SK-N-DZ (cell line): Measurements from ENCODE around the gene LDLR. TPM values are rescaled to one million over a fixed set of nuclear protein-coding genes. Genes with fewer than 3 reads are reported as not detected.

Experiments
- DNase-seq: peaks from one replicate; pipeline ENCODE4 v3.0.0-alpha.2; 2015; ENCODE audit warnings: low spot score
- polyA plus RNA-seq, 2 experiments: library from polyadenylated mRNA; depleted of rRNA; stranded (reverse); fragments of >200 nt; gene quantifications; 2 replicates each; pipeline ENCODE4 v1.2.3, GENCODE V29; 2014

The LDLR gene
- polyA plus RNA-seq (2014; cell fraction: cytosol; rRNA removed), result 23.7 and 27.5 TPM in 2 replicates
- polyA plus RNA-seq (2014; cell fraction: nucleus; rRNA removed), result 14.4 and 19.8 TPM in 2 replicates

DNA sequence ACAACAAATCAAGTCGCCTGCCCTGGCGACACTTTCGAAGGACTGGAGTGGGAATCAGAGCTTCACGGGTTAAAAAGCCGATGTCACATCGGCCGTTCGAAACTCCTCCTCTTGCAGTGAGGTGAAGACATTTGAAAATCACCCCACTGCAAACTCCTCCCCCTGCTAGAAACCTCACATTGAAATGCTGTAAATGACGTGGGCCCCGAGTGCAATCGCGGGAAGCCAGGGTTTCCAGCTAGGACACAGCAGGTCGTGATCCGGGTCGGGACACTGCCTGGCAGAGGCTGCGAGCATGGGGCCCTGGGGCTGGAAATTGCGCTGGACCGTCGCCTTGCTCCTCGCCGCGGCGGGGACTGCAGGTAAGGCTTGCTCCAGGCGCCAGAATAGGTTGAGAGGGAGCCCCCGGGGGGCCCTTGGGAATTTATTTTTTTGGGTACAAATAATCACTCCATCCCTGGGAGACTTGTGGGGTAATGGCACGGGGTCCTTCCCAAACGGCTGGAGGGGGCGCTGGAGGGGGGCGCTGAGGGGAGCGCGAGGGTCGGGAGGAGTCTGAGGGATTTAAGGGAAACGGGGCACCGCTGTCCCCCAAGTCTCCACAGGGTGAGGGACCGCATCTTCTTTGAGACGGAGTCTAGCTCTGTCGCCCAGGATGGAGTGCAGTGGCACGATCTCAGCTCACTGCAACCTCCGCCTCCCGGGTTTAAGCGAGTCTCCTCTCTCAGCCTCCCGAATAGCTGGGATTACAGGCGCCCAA, at the start of gene LDLR:
Gene LDLR (plus strand): TSS at position 210 of the 760 bp plus-strand sequence. CDS start 86 bp downstream, at position 296.
- DNase-seq, result peak; percentile 94

DNA sequence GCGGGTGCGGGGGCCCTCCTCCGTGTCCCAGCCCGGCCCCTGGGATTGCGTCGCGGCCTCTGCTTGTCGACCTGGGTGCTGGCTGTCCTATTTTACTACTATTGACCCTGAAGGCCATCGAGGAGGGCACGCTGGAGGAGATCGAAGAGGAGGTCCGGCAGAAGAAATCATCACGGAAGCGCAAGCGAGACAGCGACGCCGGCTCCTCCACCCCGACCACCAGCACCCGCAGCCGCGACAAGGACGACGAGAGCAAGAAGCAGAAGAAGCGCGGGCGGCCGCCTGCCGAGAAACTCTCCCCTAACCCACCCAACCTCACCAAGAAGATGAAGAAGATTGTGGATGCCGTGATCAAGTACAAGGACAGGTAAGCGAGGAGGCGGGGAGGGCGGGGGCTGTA, 48.1 kb upstream of the LDLR start:
- DNase-seq, result no peak

DNA sequence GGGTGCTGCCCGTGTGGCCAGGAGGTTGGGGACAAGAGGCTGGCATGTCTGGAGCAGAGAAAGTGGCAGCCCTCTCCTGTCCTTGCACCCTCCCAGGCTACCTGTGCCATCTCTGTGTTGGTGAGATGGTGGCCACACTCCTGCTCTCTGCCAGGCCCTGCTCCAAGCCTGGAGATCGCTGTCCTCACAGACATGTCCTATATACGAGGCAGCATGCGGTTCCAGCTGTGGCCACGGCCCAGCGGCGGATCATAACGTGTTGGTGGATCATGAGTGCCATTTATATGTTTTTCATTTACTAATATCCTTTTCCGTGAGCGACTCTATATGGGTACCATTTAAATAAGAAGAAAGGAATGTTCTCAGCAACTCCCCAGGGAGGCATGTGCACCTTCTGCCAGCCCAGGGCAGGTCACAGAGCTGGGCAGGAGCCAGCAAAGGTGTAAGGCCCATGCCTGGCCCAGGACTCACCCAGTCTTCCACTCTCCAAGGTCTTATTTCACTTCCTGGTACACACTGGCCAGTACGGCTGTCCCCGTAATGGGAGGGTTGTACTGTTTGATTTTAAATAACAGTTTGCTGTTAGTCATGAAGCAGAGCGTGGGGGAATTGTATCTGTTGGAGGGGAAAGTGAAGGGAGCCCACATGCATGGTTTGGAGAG, 47.2 kb upstream of the LDLR start:
- DNase-seq, result no peak

DNA sequence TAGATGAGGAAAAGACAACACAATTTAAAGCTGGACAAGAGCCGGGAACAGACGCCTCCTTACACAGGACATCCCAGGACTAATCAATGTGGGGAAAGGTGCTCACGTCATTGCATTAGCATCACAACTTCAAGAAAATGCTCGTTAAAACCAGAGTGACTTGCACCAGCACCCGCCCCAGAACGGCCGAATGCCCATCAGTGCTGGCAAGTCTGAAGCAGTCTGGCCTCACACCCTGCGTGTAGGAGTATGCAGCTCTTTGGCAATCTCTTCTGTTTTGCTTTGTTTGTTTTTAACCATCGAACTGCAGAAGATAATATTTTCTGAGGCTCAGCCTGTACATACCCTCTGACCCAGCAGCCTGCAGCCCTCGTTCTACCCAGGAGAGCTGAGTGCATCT, 44.8 kb upstream of the LDLR start:
- DNase-seq, result no peak

DNA sequence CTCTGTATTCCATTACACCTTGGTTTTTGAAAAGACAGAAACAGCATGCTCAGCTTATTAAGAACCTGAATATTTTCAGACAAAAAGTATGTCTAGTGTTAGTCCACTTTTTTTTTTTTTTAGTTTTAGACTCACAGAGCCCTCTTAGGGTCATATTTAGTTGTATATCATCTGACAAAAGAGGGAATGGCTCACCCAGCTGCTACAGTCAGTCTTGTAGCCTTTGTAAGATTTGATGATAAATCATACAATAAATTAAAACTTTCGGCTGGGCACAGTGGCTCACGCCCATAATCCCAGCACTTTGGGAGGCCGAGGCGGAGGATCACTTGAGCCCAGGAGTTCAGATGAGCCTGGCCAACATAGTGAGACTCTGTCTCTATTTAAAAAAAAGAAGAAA, 43.7 kb upstream of the LDLR start:
- no peak for DNase-seq

DNA sequence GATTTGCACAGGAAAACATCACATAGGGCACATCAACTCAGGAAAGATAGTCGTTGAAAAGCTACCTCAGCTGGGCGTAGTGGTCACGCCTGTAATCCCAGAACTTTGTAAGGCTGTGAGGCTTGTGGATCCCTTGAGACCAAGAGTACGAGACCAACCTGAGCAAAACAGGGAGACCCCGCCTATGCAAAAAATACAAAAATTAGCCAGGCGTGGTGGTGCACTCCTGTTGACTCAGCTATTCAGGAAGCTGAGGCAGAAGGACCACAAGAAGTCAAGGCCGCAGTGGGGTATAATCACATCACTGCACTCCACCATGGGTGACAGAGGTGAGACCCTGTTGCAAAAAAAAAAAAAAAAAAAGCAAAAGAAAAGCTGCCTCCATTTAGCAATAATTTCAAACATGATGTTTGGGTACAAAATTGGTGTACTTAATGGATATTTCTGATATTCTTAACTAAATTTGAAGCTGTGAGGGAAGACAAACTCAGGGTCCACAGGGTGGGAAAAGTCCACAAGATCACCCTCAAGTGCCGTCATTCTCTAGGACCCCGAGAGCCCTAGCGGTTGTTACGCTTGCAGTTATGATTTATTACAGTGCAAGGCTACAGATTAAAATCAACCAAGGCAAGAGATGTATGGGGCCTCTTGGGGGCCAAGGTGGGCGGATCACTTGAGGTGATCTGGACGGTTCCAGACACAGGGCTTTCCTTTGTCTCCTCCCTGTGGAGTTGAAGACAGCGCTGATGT, 42.5 kb upstream of the LDLR start:
- peak; percentile 19 for DNase-seq

DNA sequence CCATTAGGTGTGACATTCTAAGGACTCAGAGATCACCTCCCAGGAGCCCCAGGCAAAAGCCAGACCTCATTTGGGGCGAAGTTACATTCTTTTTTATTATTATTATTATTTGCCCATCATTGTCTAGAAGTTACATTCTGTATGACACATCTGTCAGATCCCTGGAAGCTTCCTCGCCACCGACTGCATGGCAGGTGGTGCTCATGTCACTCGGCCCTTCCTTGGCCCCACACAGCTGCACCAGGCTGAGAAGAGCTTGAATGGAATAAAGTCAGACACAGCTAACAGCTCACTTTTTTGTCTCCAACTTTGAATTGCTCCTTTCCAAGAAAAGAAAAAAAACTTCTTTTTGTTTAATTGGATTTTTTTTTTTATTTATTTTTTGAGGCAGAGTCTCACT, 41.4 kb upstream of the LDLR start:
- no peak for DNase-seq

DNA sequence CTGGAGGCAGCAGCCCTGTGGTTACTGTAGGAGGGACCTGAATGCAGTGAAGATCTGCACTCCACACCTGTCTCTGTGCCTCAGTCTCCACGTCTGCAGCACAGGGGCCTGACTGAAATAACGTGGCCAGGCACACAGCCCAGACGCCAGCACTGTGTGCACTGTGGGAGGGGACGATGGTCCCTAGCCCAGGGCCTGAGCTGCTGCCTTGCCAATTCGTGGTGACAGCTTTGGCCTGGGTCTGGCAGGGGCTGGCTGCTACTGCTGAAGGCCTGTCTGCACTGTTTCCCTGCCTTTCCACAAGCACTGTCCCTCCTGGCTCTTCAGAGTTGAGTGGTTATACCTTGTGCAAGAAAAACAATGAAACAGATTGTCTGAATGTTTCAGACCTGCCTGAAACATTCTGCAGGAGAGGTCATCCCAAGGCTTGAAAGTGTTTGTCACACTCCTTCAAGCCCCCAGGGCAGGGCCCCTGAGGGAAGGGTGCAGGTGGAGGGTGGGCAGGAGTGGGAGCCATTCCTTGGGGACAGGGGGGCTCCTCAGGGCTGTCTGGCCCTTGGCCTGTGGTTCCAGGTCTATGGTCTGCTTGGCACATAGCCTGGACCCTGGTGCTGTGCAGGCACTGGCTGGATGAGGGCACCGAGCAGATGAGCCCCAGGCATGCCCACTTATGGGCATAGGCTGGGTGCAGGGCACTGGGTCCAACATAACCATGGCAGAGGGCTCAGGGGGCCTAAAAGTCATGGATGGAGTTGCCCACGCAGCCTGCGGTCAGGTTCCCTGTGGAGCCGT, 38.7 kb upstream of the LDLR start:
- no peak for DNase-seq

DNA sequence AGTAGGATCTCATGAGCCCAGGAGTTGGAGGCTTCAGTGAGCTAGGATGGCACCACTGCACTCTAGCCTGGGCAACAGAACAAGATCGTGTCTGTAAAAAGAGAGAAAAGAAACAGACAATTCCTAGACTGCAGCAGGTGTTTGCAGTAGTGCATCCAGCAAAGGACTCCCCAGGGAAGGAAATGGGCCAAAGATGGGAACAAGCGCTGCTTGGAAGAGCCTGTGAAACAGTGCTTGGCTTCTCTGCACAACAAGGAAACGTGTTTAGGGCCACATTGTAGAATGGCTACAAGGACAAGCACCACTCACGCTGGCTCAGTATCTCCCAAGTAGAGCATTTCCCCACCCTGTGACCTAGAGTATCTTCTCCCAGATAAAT, 35.5 kb upstream of the LDLR start:
- DNase-seq, result no peak

DNA sequence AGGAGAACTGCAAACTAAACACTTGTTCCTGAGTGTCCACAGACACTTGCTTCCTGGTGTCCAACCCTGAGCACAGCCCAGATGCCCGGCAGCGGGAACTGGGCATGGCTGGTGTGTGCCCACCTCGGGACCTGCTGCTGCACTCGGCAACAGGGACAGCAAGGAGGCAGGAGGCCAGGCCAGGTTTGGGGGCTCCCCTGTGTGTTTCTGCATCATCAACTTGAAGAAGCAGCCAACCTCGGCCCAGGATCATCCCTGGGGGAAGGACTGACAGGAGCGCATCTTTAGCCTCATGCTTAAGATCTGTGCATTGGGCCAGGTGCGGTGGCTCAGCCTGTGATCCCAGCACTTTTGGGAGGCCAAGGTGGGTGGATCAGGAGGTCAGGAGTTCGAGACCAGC, 35.1 kb upstream of the LDLR start:
- DNase-seq, result no peak

DNA sequence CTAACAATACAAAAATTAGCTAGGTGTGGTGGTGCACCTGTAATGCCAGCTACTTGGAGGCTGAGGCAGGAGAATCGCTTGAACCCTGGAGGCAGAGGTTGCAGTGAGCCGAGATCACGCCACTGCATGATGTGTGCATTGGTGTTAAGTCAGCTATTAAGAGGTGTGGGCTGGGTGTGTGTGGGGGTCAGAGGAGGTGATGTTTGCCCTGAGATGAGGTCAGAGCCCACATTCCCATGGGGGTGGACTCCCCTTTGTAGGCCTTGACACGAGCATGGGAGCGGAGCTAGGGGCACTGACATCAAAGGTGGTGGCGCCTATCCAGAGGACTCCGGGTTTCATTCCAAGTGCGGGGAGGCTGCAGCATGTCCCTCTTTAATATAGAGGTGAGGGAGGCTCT, 34.6 kb upstream of the LDLR start:
- no peak for DNase-seq

DNA sequence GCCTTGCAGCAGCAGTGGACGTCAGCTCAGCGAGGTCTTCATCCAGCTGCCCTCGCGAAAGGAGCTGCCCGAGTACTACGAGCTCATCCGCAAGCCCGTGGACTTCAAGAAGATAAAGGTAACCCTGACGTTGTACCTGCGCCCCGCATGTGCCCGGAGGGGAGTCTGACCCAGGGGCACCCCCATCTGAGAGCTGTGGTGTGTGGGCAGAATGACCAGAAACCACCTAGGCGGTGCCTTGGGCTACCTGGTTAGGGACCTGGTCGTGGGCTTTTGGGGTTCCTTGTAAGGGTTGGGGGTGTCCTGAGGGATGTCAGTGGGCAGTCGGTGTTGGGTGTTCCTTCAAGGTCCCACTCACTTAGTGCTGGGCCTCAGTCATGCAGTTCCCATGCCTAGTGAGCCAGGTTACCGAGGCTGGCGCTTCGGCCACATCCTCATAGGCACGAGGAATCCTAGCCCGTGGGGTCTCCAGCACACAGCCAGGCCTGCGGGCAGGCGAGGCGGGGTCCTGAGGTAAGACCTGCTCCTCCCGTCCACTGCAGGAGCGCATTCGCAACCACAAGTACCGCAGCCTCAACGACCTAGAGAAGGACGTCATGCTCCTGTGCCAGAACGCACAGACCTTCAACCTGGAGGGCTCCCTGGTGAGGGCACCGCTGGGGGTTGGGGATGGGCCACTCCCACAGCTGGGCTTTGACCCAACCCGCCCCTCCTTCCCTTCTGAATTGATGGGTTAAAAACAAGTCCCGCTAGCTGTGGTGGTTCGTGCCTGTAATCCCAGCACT, 30.8 kb upstream of the LDLR start:
- no peak for DNase-seq

DNA sequence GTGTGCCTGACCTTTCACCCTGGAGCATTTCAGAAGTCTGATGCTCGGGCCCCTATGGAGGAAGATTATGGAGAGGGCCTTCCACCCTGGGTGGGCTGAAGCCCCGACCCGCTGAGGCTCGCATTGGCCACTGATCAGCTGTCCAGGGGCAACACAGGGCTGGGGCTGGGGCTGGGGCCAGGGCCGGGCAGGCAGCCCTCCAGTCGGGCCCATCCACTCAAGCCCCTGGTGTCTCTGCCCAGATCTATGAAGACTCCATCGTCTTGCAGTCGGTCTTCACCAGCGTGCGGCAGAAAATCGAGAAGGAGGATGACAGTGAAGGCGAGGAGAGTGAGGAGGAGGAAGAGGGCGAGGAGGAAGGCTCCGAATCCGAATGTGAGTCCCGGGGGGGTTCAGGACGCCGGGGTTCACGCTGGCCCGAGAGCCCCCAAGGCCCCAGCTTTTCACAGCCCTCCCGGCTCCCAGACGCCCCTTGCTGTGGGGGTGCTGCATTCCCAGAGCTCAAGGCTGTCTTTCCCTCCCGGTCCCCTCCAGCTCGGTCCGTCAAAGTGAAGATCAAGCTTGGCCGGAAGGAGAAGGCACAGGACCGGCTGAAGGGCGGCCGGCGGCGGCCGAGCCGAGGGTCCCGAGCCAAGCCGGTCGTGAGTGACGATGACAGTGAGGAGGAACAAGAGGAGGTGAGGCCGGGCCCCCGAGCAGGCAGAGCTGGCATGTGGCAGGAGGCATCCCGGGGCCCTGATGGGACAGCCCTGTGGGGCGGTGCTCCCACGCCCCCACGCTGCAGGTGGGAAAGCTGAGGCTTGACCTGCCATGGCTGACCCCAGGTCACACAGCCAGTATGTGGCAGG, 29.5 kb upstream of the LDLR start:
- no peak for DNase-seq

DNA sequence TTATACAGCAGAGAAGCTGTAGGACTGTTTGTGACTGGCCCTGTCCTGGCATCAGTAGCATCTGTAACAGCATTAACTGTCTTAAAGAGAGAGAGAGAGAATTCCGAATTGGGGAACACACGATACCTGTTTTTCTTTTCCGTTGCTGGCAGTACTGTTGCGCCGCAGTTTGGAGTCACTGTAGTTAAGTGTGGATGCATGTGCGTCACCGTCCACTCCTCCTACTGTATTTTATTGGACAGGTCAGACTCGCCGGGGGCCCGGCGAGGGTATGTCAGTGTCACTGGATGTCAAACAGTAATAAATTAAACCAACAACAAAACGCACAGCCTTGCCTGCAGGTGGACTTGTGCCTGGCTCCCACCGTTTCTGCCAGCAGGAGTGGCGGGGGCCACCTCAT, 27.3 kb upstream of the LDLR start:
- DNase-seq, result no peak

DNA sequence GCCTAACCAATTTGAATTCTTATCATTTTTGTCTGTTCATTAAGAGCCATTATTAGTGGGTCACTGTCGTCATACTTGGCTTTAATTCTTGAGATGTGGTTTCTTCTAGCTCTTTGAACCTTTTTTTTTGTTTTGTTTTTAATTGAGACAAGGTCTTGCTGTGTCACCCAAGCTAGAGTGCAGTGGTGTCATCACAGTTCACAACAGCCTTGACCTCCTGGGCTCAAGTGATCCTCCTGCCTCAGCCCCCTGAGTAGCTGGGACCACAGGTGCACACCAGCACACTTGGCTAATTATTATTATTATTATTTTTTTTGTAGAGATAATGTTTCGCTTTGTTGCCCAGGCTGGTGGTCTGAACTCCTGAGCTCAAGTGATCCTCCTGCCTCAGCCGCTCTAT, 25.8 kb upstream of the LDLR start:
- DNase-seq, result no peak

DNA sequence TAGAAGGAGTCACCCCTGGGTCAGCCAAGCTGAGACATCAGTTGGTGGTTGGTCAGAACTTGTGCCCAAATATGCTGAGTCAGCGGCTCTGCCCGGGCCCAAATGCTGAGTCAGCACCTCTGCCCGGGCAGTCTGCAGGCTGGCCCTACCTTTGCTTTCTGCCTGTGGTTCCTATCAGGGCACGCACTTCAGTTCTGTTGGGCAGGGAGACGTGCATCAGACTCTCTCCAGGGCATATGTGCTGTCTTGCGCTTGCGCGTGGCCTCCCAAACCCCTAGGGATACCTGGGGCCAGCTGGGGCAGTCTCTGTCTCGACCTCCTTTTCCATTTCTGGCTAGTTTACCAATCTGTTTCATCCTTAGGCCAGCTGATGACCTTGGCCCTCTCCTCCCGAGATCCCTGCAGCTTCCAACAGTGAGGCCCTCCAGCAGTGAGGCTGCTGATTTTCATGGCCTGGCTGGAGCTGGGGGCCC, 24.4 kb upstream of the LDLR start:
- DNase-seq, result no peak

DNA sequence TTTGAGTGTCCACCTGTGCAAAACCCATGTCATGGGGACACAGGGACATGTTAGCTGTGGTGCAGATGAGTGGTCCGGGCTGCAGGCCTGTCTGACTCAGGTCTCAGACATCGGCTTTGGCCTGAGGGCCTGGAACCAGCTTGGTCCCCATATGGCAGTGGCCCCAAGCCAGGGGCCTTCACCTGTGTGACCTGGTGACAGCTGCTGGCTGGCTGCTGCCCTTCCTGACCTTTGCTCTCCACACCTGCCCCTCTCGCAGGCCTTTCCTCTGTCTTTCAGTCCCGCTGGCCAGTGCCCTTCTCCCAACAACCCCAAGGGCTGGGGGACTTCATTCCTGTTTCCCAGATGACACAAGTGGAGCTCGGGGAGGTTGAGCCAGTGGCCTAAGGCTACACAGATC, 22.9 kb upstream of the LDLR start:
- DNase-seq, result no peak

DNA sequence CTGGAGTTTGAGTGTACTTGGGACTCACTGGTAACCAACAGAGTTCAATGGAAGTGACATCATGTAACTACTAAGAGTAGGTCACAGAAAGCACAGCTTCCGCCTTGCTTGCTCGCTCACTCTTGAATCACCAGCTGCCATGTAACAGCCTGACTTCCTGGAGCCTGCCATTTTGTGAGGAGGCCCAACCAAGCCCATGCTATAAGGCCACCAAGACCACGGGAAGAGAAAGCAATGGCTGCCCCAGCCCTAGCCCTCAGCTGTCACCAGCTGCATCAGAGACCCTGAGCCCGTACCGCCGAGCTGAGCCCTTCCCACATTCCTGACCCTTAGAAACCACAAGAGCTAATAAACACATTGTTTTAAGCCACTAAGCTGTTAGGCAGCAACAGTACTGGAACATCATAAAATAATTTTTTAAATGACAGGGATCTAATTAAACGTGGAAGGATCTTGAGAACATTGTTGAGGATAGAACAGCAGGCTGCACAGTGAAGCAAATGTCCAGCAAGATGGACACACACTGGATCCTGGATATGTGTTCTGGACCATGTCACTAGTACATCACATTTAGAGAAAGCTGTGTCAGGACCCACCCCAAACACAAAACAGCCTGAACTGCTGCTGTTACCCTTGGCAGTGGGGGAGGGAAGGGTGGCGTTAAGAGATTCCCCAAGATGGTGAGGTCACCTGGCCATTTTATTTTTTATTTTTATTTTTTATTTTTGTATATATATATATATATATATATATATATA, 21.7 kb upstream of the LDLR start:
- no peak for DNase-seq

DNA sequence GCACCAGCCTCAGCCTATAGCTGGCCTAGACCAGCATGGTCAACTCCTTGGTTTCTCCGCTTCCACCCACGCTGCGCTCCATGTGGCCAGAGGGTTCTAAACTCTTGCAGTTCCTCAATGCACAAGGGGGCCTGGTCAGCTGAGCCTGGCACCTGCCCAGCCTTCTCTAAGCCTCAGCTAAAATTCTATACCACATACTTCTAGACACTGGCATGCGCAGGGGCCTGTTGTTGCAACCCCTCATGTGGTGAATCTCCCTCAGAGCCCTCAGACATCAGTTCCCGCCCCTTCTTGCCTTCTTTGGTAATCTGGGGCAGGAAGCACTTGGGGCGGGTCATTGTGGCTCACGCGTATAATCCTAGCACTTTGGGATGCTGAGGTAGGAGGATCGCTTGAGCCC, 19.7 kb upstream of the LDLR start:
- no peak for DNase-seq
